Skeletal muscle satellite cell (primary cell): ENCODE data around the gene EHBP1.

ENCODE experiments used
- H3K27me3 ChIP-seq: 2 replicates; pipeline ENCODE4 v1.7.0; 2013; ENCODE audit warnings: low read length; ENCODE audit not compliant: control insufficient read depth, insufficient read depth
- H3K36me3 ChIP-seq: 2 replicates; pipeline ENCODE4 v1.7.0; 2013; ENCODE audit warnings: mild to moderate bottlenecking, control low read depth, low read length; ENCODE audit not compliant: insufficient read depth
- H3K4me1 ChIP-seq: 2 replicates; pipeline ENCODE4 v1.7.0; 2013; ENCODE audit warnings: low read length; ENCODE audit not compliant: control insufficient read depth, insufficient read depth
- H3K4me2 ChIP-seq: 2 replicates; pipeline ENCODE4 v1.7.0; 2013; ENCODE audit warnings: mild to moderate bottlenecking, low read length
- H3K4me3 ChIP-seq: 2 replicates; pipeline ENCODE4 v1.7.0; 2013; ENCODE audit warnings: low read length
- H3K9ac ChIP-seq: 2 replicates; pipeline ENCODE4 v1.7.0; 2013; ENCODE audit warnings: mild to moderate bottlenecking, low read depth, low read length, moderate library complexity
- H3K9me3 ChIP-seq: replicated peaks from 2 replicates; pipeline ENCODE4 v1.7.0; 2013; ENCODE audit warnings: mild to moderate bottlenecking, control low read depth, low read length

Gene EHBP1

DNA sequence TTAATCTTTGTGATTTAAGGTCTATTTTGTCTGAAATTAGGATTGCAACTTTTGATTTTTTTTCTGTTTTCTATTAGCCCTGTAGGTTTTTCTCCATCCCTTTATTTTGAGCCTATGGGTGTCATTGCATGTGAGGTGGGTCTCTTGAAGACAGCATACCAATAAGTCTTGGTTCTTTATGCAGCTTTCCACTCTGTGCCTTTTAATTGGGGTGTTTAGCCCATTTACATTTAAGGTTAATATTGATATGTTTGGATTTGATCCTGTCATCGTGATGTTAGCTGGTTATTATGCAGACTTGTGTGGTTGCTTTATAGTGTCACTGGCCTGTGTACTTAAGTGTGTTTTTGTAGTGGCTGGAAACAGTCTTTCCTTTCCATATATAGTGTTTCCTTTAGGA, 17.7 kb downstream of the EHBP1 start:
- H3K4me1 ChIP-seq = no peaks in the 10 kb centered on the region
- H3K9ac ChIP-seq = no peak overlapping the region
- H3K4me2 ChIP-seq = no peak overlapping the region
- peaks cover 3% of the 10 kb centered on the region for H3K36me3 ChIP-seq
- H3K27me3 ChIP-seq = no peaks in the 10 kb centered on the region
- no peak overlapping the region for H3K4me3 ChIP-seq
- H3K9me3 ChIP-seq = peaks cover 2% of the 10 kb centered on the region

DNA sequence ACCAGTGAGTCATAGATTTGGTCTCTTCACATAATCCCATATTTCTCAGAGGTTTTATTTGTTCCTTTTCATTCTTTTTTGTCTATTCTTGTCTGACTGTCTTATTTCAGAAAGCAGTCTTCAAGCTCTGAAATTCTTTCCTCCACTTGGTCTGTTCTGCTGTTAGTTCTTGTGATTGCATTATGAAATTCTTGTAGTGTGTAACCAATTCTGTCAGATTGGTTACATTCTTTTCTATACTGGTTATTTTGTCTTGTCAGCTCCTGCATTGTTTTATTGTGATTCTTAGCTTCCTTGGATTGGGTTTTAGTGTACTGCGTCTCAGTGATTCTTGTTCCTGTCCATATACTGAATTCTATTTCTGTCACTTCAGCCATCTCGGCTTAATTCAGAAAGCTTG, 18.6 kb downstream of the EHBP1 start:
- Histone ChIP-seq H3K4me3 (no peak overlapping the region), H3K27me3 (no peaks in the 10 kb centered on the region), H3K4me2 (no peak overlapping the region), H3K9ac (no peak overlapping the region), H3K9me3 (peaks cover 2% of the 10 kb centered on the region), H3K4me1 (no peaks in the 10 kb centered on the region), H3K36me3 (peaks cover 3% of the 10 kb centered on the region)

DNA sequence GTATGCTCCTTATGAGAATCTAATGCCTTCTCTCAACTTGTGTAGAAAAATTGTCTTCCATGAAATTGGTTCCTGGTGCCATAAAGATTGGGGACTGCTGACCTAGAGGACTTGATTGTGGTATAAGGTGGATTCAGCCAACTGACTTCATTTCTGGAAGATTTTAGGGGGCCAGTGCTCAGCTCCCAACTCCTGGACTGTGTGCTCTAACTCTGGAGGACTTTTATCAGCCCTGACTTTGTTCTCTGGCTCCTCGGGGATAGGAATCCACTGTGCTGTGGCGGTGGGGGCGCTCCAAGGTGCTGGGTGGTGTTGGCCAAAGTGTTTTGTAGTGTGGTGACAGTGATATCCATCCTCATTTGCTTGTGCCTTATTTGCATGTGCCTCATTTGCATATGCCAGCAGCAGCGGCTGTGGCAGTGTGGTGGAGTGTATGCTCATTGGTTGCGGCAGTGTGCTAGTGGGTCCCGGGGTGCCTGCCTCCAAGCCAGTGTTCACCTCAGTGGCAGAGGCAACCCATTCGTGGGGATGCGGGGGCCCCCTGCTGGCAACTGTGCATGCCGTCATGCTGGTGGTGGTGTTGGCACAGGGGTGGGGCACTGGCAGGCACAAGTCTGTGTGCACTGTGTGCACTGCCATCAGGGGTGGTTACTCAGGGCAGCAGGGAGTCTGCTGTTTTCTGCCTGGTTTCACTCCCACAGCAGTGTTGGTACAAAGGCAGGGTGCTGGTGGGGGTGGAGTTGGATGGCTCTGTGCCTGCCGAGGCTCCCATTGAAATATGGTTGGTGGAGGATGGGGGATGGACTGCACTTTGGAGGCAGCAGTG, 19.6 kb downstream of the EHBP1 start:
- H3K9me3 ChIP-seq = peaks cover 2% of the 10 kb centered on the region
- no peak overlapping the region for H3K9ac ChIP-seq
- H3K4me1 ChIP-seq = no peaks in the 10 kb centered on the region
- peaks cover 3% of the 10 kb centered on the region for H3K36me3 ChIP-seq
- H3K27me3 ChIP-seq = no peaks in the 10 kb centered on the region
- H3K4me3 ChIP-seq = no peak overlapping the region
- no peak overlapping the region for H3K4me2 ChIP-seq

DNA sequence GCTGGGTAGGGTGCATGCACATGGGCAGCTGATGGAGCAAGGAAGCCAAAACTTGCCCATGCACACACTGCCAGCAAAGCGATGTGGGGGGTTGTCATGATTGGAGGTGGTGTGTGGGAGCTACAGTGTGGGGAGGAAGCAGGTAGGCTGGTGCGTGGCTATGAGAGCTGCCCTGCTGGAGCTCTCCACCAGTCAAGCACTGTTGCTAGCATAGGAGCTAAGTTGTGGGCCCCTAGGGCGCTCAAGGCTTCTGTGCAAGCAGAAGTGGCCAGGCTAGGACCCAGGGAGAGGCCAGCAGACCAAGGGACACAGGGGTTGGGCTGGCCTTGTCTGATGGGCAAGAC, 20.2 kb downstream of the EHBP1 start:
- peaks cover 3% of the 10 kb centered on the region for H3K36me3 ChIP-seq
- no peaks in the 10 kb centered on the region for H3K27me3 ChIP-seq
- H3K9ac ChIP-seq = no peak overlapping the region
- peaks cover 2% of the 10 kb centered on the region for H3K9me3 ChIP-seq
- H3K4me3 ChIP-seq = no peak overlapping the region
- H3K4me2 ChIP-seq = no peak overlapping the region
- no peaks in the 10 kb centered on the region for H3K4me1 ChIP-seq

DNA sequence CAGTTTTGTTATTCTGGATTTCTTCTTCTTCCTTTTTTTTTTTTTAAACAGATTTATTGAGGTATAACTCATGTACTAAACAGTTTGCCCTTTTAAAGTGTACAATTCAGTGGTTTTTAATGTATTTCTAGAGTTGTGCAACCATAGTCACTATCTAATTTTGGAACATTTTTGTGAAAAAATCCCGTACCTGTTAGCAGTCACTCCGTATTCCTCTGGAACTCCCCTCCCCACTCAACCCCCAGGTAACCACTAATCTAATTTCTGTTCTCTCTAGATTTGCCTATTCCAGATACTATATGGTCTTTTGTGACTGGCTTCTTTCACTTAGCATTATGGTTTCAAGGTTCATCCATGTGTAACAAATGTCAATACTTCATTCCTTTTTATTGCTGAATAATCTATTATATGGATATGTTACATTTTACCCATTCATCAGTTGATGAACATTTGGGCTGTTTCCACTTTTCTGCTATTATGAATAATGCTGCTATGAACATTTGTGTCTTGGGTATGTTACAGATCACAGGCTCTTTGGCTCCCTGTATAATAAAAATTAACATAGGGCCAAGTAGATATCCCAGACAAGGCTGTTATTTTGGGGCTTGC, 21.9 kb downstream of the EHBP1 start:
- H3K4me3 ChIP-seq = no peak overlapping the region
- H3K9ac ChIP-seq = no peak overlapping the region
- no peak overlapping the region for H3K4me2 ChIP-seq
- no peaks in the 10 kb centered on the region for H3K27me3 ChIP-seq
- peaks cover 2% of the 10 kb centered on the region for H3K9me3 ChIP-seq
- no peaks in the 10 kb centered on the region for H3K4me1 ChIP-seq
- peaks cover 3% of the 10 kb centered on the region for H3K36me3 ChIP-seq

DNA sequence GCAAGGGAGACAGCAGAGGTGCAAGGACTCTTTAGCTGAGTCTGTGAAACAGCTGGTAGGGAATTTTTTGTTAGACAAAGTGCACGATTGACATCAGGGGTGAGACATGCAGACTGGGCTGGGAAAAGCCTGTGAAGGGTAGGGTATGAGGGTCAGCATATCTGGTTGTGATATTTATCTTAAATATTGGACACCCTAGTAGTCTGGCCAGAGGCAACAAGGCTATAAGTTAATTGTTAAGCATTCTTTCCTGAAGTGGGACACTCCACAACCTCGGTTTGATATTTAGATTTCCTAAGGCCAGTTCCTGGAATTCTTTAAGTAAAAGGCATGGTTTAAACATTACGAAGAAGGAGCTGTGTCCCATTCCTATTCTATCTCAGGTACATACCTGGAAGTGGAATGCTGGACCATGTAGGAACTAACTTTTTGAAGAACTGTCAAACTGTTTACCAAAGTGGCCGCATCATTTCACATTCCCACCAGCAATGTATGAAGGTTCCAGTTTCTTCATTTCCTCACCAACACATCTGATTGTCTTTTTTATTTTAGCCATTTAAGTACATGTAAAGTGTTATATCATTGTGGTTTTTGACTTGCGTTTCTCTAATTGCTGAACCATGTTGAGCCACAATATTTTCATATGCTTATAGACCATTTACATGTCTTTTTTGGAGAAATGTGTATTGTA, 22.5 kb downstream of the EHBP1 start:
- no peak overlapping the region for H3K4me3 ChIP-seq
- H3K36me3 ChIP-seq = no peaks in the 10 kb centered on the region
- H3K4me2 ChIP-seq = no peak overlapping the region
- peaks cover under 1% of the 10 kb centered on the region for H3K9me3 ChIP-seq
- no peaks in the 10 kb centered on the region for H3K27me3 ChIP-seq
- no peak overlapping the region for H3K9ac ChIP-seq
- no peaks in the 10 kb centered on the region for H3K4me1 ChIP-seq

DNA sequence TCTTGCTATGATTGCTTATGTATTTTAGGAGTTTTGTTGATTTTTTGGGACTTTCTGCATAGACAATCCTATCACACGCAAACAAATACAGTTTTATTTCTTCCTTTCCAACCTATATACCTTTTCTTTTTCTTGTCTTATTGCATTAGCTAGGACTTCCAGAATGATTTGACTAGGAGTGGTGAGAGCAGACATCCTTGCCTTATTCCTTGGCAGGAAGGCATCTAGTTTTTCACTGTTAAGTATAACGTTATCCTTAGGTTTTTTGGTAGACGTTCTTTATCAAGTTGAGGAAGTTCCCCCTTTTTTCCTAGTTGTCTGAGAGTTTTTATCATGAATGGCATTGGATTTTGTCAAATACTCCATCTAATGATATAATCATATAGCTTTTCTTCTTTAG, 25.8 kb downstream of the EHBP1 start:
- no peaks in the 10 kb centered on the region for H3K4me1 ChIP-seq
- H3K4me3 ChIP-seq = no peak overlapping the region
- H3K9ac ChIP-seq = no peak overlapping the region
- no peaks in the 10 kb centered on the region for H3K9me3 ChIP-seq
- H3K36me3 ChIP-seq = no peaks in the 10 kb centered on the region
- no peak overlapping the region for H3K4me2 ChIP-seq
- H3K27me3 ChIP-seq = no peaks in the 10 kb centered on the region

DNA sequence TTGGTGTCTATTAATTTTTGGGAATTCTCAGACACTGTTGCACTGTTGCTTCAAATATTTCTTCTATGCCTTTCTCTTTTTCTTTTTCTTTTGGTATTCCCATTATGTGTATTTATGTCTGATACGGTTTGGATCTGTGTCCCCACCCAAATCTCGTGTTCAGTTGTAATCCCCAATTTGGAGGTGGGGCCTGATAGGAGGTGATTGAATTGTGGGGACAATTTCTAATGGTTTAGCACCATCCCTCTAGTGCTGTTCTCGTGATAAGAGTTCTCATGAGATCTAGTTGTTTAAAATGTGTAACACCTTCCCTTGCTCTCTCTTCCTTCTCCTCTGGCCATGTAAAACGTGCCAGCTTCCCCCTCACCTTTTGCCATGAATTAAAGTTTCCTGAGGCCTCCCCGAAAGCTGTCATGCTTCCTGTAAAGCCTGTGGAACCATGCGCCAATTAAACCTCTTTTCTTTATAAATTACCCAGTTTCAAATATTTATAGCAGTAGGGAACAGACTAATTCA, 26.8 kb downstream of the EHBP1 start:
- Histone ChIP-seq H3K9ac (no peak overlapping the region), H3K27me3 (no peaks in the 10 kb centered on the region), H3K4me2 (no peak overlapping the region), H3K4me1 (no peaks in the 10 kb centered on the region), H3K9me3 (no peaks in the 10 kb centered on the region), H3K4me3 (no peak overlapping the region), H3K36me3 (no peaks in the 10 kb centered on the region)

DNA sequence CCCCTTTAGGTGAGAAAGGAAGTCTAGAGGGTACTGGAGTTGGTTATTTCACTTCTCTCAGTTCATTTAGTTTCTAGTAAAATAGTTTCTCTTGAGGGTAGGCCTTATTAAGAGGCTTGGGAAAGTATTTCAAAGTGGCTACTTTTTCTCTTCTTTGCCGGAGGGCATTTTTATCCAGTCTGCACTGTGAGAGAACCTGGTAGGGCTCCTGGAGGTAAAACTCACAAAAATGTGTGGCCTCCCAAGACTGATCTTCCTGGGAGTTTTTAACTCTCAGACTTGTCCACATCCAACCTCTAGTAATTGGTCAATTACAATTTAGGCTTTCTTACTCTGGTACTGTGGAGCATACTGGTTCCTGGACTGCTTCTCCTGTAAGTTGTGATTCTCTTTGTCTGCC, 28.0 kb downstream of the EHBP1 start:
- no peak overlapping the region for H3K4me2 ChIP-seq
- H3K4me1 ChIP-seq = no peaks in the 10 kb centered on the region
- no peak overlapping the region for H3K9ac ChIP-seq
- no peaks in the 10 kb centered on the region for H3K36me3 ChIP-seq
- H3K9me3 ChIP-seq = no peaks in the 10 kb centered on the region
- H3K4me3 ChIP-seq = no peak overlapping the region
- no peaks in the 10 kb centered on the region for H3K27me3 ChIP-seq

DNA sequence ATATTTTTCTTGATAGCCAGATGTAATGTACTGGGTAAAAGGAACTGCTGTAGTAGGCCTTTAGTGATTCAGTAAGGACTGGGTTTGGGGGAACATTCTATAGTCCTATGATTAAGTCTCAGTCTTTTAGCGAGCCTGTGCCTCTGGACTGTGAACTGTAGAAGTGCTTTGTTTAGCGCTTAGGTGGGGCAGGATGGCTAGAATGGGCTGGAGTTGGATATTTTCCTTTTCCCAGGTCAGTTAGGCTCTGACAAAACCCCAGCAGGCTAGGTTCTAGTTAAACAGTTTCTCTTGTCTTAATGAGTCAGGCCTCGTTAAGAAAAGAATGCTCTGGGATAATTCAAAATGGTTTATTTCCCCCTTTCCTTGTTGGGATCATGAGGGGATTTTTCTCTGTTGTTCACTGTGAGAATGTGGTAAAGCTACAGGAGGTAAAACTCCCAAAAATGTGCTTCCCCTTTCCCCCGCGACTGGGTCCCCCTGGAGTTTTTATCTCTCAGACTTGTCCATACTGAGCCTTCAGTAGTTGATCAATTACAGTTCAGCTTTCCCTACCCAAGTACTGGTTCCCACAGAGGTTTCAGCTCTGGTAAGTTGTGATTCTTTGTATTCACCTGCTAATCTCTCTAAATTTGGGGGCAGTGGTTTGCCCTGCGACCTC, 31.5 kb downstream of the EHBP1 start:
- no peak overlapping the region for H3K9ac ChIP-seq
- no peaks in the 10 kb centered on the region for H3K4me1 ChIP-seq
- H3K36me3 ChIP-seq = no peaks in the 10 kb centered on the region
- H3K4me3 ChIP-seq = no peak overlapping the region
- H3K9me3 ChIP-seq = no peaks in the 10 kb centered on the region
- no peaks in the 10 kb centered on the region for H3K27me3 ChIP-seq
- H3K4me2 ChIP-seq = no peak overlapping the region
